ENCODE results near the gene CPA5.

CPA5 gene

GRCh38 chr7:130333832-130334231 lies 10.8 kb upstream of the CPA5 start:
- no peak overlapping the region for H3K4me3 ChIP-seq (replicated peaks; ENCODE audit: low read depth, low read length)
- no peak for TF ChIP-seq CTCF (IDR thresholded peaks at IDR 0.05; ENCODE audit: low read length, missing control alignments)
- no peak for DNase-seq (ENCODE audit: low read depth)

- H3K4me3 ChIP-seq (replicated peaks; ENCODE audit: low read depth, low read length) = no peak overlapping the region
- DNase-seq (ENCODE audit: low read depth) = peak; percentile 53
- no peak for TF ChIP-seq CTCF (IDR thresholded peaks at IDR 0.05; ENCODE audit: low read length, missing control alignments)
These were observed 10.3 kb upstream of the CPA5 start for GRCh38 chr7:130334274-130334673.

GRCh38 chr7:130337410-130337971 lies 7.1 kb upstream of the CPA5 start:
- H3K4me3 ChIP-seq (replicated peaks; ENCODE audit: low read depth, low read length) = no peak overlapping the region
- no peak for TF ChIP-seq CTCF (IDR thresholded peaks at IDR 0.05; ENCODE audit: low read length, missing control alignments)
- DNase-seq (ENCODE audit: low read depth) = no peak

GRCh38 chr7:130338233-130338632 lies 6.4 kb upstream of the CPA5 start:
- no peak for TF ChIP-seq CTCF (IDR thresholded peaks at IDR 0.05; ENCODE audit: low read length, missing control alignments)
- no peak overlapping the region for H3K4me3 ChIP-seq (replicated peaks; ENCODE audit: low read depth, low read length)
- no peak for DNase-seq (ENCODE audit: low read depth)

GRCh38 chr7:130341882-130342281 lies 2.7 kb upstream of the CPA5 start:
- no peak for TF ChIP-seq CTCF (IDR thresholded peaks at IDR 0.05; ENCODE audit: low read length, missing control alignments)
- H3K4me3 ChIP-seq (replicated peaks; ENCODE audit: low read depth, low read length) = no peak overlapping the region
- DNase-seq (ENCODE audit: low read depth) = no peak

- no peak for DNase-seq (ENCODE audit: low read depth)
- H3K4me3 ChIP-seq (replicated peaks; ENCODE audit: low read depth, low read length) = no peak overlapping the region
- no peak for TF ChIP-seq CTCF (IDR thresholded peaks at IDR 0.05; ENCODE audit: low read length, missing control alignments)
These were observed 1.8 kb upstream of the CPA5 start for GRCh38 chr7:130342701-130343380.

- no peak for TF ChIP-seq CTCF (IDR thresholded peaks at IDR 0.05; ENCODE audit: low read length, missing control alignments)
- no peak for DNase-seq (ENCODE audit: low read depth)
- no peak overlapping the region for H3K4me3 ChIP-seq (replicated peaks; ENCODE audit: low read depth, low read length)
These were observed 520 bp downstream of the CPA5 start for GRCh38 chr7:130345136-130345535.
